Nephron (organoid): ENCODE data around the gene ZBTB4.
"Not testable (repeated sequence)": the region's sequence is repeated elsewhere in the genome, so short reads cannot be mapped to it uniquely, and the experiment has no call there.

Experiments
- H3K27ac Mint-ChIP-seq, 3 experiments: 2 replicates each; pipeline ENCODE4 v1.8.0; 2020; ENCODE audit warnings: mixed read lengths in 3 of 3, mild to moderate bottlenecking in 2 of 3, moderate library complexity in 1 of 3
- H3K27me3 Mint-ChIP-seq: 2 replicates; pipeline ENCODE4 v1.8.0; 2021; ENCODE audit warnings: low read depth, mild to moderate bottlenecking, moderate library complexity, mixed read lengths
- H3K36me3 Mint-ChIP-seq: 2 replicates; pipeline ENCODE4 v1.8.0; 2020; ENCODE audit warnings: low read depth, mixed read lengths
- H3K4me1 Mint-ChIP-seq: 2 replicates; pipeline ENCODE4 v1.8.0; 2020; ENCODE audit warnings: mixed read lengths
- H3K4me3 Mint-ChIP-seq, 3 experiments: 2 replicates each; pipeline ENCODE4 v1.8.0; 2020; ENCODE audit warnings: mild to moderate bottlenecking in 3 of 3, mixed read lengths in 3 of 3, moderate library complexity in 2 of 3
- H3K9me3 Mint-ChIP-seq: 2 replicates; pipeline ENCODE4 v1.8.0; 2020; ENCODE audit warnings: mixed read lengths
- TF ChIP-seq, protein P1 (sequence below), 3 experiments: fragments of 200-600 bp; sonication (generic); IDR thresholded peaks; one replicate each; pipeline ENCODE4 v1.5.0; 2021; ENCODE audit warnings: antibody characterized with exemption in 3 of 3; ENCODE audit not compliant: unreplicated experiment in 3 of 3

ZBTB4 gene

GRCh38 chr17:7475764-7476422 lies 3.5 kb downstream of the ZBTB4 start:
- Mint-ChIP-seq H3K4me3 (peak overlapping the region in 2 of 3 experiments; percentile 80 to 81), H3K9me3 (no peaks in the 10 kb centered on the region), H3K4me1 (peaks cover 38% of the 10 kb centered on the region), H3K36me3 (peaks cover 5% of the 10 kb centered on the region), H3K27me3 (no peaks in the 10 kb centered on the region), H3K27ac (peak overlapping the region; percentile 91 to 96 (median 95))
- TF ChIP-seq, protein P1, sequence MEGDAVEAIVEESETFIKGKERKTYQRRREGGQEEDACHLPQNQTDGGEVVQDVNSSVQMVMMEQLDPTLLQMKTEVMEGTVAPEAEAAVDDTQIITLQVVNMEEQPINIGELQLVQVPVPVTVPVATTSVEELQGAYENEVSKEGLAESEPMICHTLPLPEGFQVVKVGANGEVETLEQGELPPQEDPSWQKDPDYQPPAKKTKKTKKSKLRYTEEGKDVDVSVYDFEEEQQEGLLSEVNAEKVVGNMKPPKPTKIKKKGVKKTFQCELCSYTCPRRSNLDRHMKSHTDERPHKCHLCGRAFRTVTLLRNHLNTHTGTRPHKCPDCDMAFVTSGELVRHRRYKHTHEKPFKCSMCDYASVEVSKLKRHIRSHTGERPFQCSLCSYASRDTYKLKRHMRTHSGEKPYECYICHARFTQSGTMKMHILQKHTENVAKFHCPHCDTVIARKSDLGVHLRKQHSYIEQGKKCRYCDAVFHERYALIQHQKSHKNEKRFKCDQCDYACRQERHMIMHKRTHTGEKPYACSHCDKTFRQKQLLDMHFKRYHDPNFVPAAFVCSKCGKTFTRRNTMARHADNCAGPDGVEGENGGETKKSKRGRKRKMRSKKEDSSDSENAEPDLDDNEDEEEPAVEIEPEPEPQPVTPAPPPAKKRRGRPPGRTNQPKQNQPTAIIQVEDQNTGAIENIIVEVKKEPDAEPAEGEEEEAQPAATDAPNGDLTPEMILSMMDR (IDR thresholded peaks at IDR 0.05; ENCODE audit: unreplicated experiment in 3 of 3), result no peak

GRCh38 chr17:7474767-7475166 lies 4.7 kb downstream of the ZBTB4 start:
- H3K27me3 Mint-ChIP-seq, H3K4me3 Mint-ChIP-seq, H3K9me3 Mint-ChIP-seq, H3K36me3 Mint-ChIP-seq: not testable (repeated sequence)
- H3K27ac Mint-ChIP-seq, result peak overlapping the region in 1 of 3 experiments; percentile 29
- H3K4me1 Mint-ChIP-seq, result peaks cover 32% of the 10 kb centered on the region

- H3K4me3 Mint-ChIP-seq, result no peak overlapping the region
- H3K4me1 Mint-ChIP-seq, result peaks cover 18% of the 10 kb centered on the region
- peaks cover 9% of the 10 kb centered on the region for H3K36me3 Mint-ChIP-seq
- no peak overlapping the region for H3K27ac Mint-ChIP-seq
- TF ChIP-seq, protein P1 (IDR thresholded peaks at IDR 0.05; ENCODE audit: unreplicated experiment in 3 of 3), result no peak
- no peaks in the 10 kb centered on the region for H3K9me3 Mint-ChIP-seq
- no peaks in the 10 kb centered on the region for H3K27me3 Mint-ChIP-seq
These were observed 7.7 kb downstream of the ZBTB4 start for GRCh38 chr17:7471729-7472128.

DNA sequence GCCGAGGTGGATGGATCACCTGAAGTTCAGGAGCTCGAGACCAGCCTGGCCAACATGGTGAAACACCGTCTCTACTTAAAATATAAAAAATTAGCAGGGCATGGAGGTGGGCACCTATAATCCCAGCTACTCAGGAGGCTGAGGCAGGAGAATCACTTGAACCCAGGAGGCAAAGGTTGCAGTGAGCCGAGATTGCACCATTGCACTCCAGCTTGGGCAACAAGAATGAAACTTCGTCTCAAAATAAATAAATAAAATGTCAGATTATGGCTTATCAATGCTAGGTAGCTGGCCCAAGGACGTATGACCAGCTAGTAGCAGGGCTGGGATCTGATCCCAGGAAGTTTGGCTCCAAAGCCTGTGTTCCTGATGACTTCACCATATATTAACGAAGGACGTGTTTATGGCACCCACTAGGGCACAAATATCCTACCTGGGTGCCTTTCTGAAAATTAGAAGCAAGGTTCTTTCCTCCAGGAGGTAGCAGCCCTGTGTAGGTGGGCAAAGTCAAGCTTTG lies 8.9 kb downstream of the ZBTB4 start:
- H3K4me1 Mint-ChIP-seq, H3K9me3 Mint-ChIP-seq: not testable (repeated sequence)

GRCh38 chr17:7469843-7470242 lies 9.6 kb downstream of the ZBTB4 start:
- H3K36me3 Mint-ChIP-seq, result peaks cover 12% of the 10 kb centered on the region
- not testable (repeated sequence) for H3K4me1 Mint-ChIP-seq, H3K9me3 Mint-ChIP-seq, H3K27me3 Mint-ChIP-seq, H3K4me3 Mint-ChIP-seq, H3K27ac Mint-ChIP-seq

More for the DNA sequence above, 8.9 kb downstream of the ZBTB4 start:
- H3K36me3 Mint-ChIP-seq, result peaks cover 11% of the 10 kb centered on the region
- H3K4me3 Mint-ChIP-seq, H3K27ac Mint-ChIP-seq, H3K27me3 Mint-ChIP-seq: not testable (repeated sequence)

DNA sequence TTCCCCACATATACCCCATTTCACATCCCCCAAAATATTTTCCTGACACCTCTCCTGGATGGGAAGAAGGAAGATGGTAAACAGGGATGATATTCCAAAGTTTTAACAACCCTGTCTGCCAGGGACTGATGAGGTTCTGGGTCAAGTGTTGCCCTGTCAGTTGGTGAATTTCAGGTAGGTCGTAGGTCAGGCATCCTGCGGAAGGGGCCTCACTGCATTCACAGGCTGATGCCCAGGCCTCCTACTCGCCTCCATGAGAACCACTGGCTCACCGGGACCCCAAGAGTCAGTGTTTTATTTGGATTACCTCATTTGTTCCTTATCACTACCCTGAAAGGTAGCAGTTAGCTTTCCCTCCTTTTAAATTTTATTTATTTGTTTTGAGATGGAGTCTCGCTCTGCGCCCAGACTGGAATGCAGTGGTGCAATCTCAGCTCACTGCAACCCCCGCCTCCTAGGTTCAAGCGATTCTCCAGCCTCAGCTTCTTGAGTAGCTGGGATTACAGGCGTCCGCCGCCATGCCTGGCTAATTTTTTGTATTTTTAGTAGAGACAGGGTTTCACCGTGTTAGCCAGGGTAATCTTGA lies 10.5 kb downstream of the ZBTB4 start:
- Mint-ChIP-seq H3K4me1 (peaks cover 9% of the 10 kb centered on the region), H3K27me3 (no peaks in the 10 kb centered on the region), H3K4me3 (no peak overlapping the region), H3K36me3 (peaks cover 16% of the 10 kb centered on the region), H3K9me3 (no peaks in the 10 kb centered on the region), H3K27ac (peak overlapping the region in 2 of 3 experiments; percentile 27 to 48)
- TF ChIP-seq, protein P1 (IDR thresholded peaks at IDR 0.05; ENCODE audit: unreplicated experiment in 3 of 3), result no peak

GRCh38 chr17:7468290-7468689 lies 11.1 kb downstream of the ZBTB4 start:
- no peaks in the 10 kb centered on the region for H3K9me3 Mint-ChIP-seq
- TF ChIP-seq, protein P1 (IDR thresholded peaks at IDR 0.05; ENCODE audit: unreplicated experiment in 3 of 3), result no peak
- H3K27ac Mint-ChIP-seq, result peak overlapping the region in 2 of 3 experiments; percentile 27 to 48
- H3K4me3 Mint-ChIP-seq, result no peak overlapping the region
- H3K4me1 Mint-ChIP-seq, result peaks cover 9% of the 10 kb centered on the region
- no peaks in the 10 kb centered on the region for H3K27me3 Mint-ChIP-seq
- H3K36me3 Mint-ChIP-seq, result peaks cover 20% of the 10 kb centered on the region
